WTC11 (cell line): ENCODE results near the gene NOL4L. TPM values are rescaled to one million over a fixed set of nuclear protein-coding genes. Genes with fewer than 3 reads are reported as not detected.

ENCODE experiments used
- ATAC-seq: fragments of 200-7000 bp; cut with Tn5 transposase; 2 replicates; pipeline ENCODE4 v1.10.0; 2021; ENCODE audit warnings: mild to moderate bottlenecking, moderate library complexity
- CTCF ChIA-PET: fragments of 300-600 bp; sonication (Branson Sonifier 250); formaldehyde crosslinking; loops from one replicate; lab custom pipeline; 2021; ENCODE audit warnings: antibody characterized with exemption; lab: Charles Lee
- POLR2A ChIA-PET: fragments of 350-600 bp; sonication (Branson Sonifier 250); formaldehyde crosslinking; loops from one replicate; lab custom pipeline; 2021; ENCODE audit warnings: antibody characterized with exemption; lab: Charles Lee
- DNase-seq: peaks from one replicate; pipeline ENCODE4 v3.0.0; 2021; ENCODE audit warnings: low spot score
- H3K27ac Mint-ChIP-seq: 2 replicates; pipeline ENCODE4 v1.8.0; 2021; ENCODE audit warnings: mixed read lengths
- H3K27me3 Mint-ChIP-seq: 2 replicates; pipeline ENCODE4 v1.8.0; 2021; ENCODE audit warnings: low read depth, mild to moderate bottlenecking, moderate library complexity, mixed read lengths
- H3K36me3 Mint-ChIP-seq: 2 replicates; pipeline ENCODE4 v1.8.0; 2021; ENCODE audit warnings: mixed read lengths
- H3K4me1 Mint-ChIP-seq: 2 replicates; pipeline ENCODE4 v1.8.0; 2022; ENCODE audit warnings: mixed read lengths
- H3K4me3 Mint-ChIP-seq: 2 replicates; pipeline ENCODE4 v1.8.0; 2021; ENCODE audit warnings: mild to moderate bottlenecking, moderate library complexity, mixed read lengths
- H3K9me3 Mint-ChIP-seq: 2 replicates; pipeline ENCODE4 v1.8.0; 2021; ENCODE audit warnings: mixed read lengths
- E2F1 ChIP-seq: sonication (generic); formaldehyde crosslinking; IDR thresholded peaks from 2 replicates; pipeline ENCODE4 v1.8.0; 2022; ENCODE audit warnings: mild to moderate bottlenecking, missing genetic modification reagents
- GABPB1 ChIP-seq: sonication (generic); formaldehyde crosslinking; IDR thresholded peaks from 2 replicates; pipeline ENCODE4 v1.8.1; 2023; ENCODE audit warnings: mild to moderate bottlenecking, missing genetic modification reagents
- JUN ChIP-seq: sonication (generic); formaldehyde crosslinking; IDR thresholded peaks from 2 replicates; pipeline ENCODE4 v1.8.0; 2023; ENCODE audit warnings: mild to moderate bottlenecking, missing genetic modification reagents
- NR3C1 ChIP-seq: sonication (generic); formaldehyde crosslinking; conservative IDR thresholded peaks from 2 replicates; pipeline ENCODE4 v1.8.1; 2023; ENCODE audit warnings: low read depth, mild to moderate bottlenecking, missing genetic modification reagents
- OVOL2 ChIP-seq: fragments of 250-450 bp; sonication (Bioruptor Pico); IDR thresholded peaks from 2 replicates; pipeline ENCODE4 v1.9.0; 2021; ENCODE audit warnings: mild to moderate bottlenecking, borderline replicate concordance
- PREB ChIP-seq: sonication (generic); formaldehyde crosslinking; IDR thresholded peaks from 2 replicates; pipeline ENCODE4 v1.8.1; 2022; ENCODE audit warnings: mild to moderate bottlenecking, missing genetic modification reagents, moderate library complexity, borderline replicate concordance
- ZNF512 ChIP-seq: sonication (generic); formaldehyde crosslinking; IDR thresholded peaks from 2 replicates; pipeline ENCODE4 v1.8.1; 2022; ENCODE audit warnings: missing genetic modification reagents, borderline replicate concordance
- total RNA-seq: library from RNA; stranded (reverse); gene quantifications from 3 replicates; pipeline ENCODE4 v1.2.3, GENCODE V29; 2021
- TF ChIP-seq, protein P1 (sequence below): fragments of 200-600 bp; IDR thresholded peaks from 2 replicates; pipeline ENCODE4 v1.8.0; 2022; ENCODE audit warnings: antibody characterized with exemption
- TF ChIP-seq, protein P2 (sequence below): sonication (generic); formaldehyde crosslinking; IDR thresholded peaks from 2 replicates; pipeline ENCODE4 v1.8.0; 2022; ENCODE audit warnings: missing genetic modification reagents
- TF ChIP-seq, protein P3 (sequence below): sonication (generic); formaldehyde crosslinking; IDR thresholded peaks from 2 replicates; pipeline ENCODE4 v1.8.0; 2023; ENCODE audit warnings: missing genetic modification reagents

Gene NOL4L
- total RNA-seq, 1 experiment from 2014 or later: 29.0 TPM

GRCh38 chr20:32443386-32443974, 141.7 kb downstream of the NOL4L start (continued):
- TF ChIP-seq, protein P1, sequence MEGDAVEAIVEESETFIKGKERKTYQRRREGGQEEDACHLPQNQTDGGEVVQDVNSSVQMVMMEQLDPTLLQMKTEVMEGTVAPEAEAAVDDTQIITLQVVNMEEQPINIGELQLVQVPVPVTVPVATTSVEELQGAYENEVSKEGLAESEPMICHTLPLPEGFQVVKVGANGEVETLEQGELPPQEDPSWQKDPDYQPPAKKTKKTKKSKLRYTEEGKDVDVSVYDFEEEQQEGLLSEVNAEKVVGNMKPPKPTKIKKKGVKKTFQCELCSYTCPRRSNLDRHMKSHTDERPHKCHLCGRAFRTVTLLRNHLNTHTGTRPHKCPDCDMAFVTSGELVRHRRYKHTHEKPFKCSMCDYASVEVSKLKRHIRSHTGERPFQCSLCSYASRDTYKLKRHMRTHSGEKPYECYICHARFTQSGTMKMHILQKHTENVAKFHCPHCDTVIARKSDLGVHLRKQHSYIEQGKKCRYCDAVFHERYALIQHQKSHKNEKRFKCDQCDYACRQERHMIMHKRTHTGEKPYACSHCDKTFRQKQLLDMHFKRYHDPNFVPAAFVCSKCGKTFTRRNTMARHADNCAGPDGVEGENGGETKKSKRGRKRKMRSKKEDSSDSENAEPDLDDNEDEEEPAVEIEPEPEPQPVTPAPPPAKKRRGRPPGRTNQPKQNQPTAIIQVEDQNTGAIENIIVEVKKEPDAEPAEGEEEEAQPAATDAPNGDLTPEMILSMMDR: no peak

- Mint-ChIP-seq H3K4me3 (no peak overlapping the region), H3K9me3 (no peaks in the 10 kb centered on the region), H3K27me3 (no peaks in the 10 kb centered on the region), H3K36me3 (peaks cover 13% of the 10 kb centered on the region), H3K27ac (0 out of 2 replicates have a peak overlapping the region, but pooled peaks have one; percentile 1), H3K4me1 (peaks cover 17% of the 10 kb centered on the region)
- ChIA-PET CTCF (interaction anchor here (1.2 to 1.9 kb wide), 3 partner anchors 9 to 42 kb away, joined by 3 to 14 read pairs (median 3); no protein-coding TSS in a partner anchor), POLR2A (interaction anchor here (0.6 kb wide), 1 partner anchor 316 kb away, joined by 3 read pairs; no protein-coding TSS in a partner anchor)
- DNase-seq: no peak
- TF ChIP-seq, protein P2, sequence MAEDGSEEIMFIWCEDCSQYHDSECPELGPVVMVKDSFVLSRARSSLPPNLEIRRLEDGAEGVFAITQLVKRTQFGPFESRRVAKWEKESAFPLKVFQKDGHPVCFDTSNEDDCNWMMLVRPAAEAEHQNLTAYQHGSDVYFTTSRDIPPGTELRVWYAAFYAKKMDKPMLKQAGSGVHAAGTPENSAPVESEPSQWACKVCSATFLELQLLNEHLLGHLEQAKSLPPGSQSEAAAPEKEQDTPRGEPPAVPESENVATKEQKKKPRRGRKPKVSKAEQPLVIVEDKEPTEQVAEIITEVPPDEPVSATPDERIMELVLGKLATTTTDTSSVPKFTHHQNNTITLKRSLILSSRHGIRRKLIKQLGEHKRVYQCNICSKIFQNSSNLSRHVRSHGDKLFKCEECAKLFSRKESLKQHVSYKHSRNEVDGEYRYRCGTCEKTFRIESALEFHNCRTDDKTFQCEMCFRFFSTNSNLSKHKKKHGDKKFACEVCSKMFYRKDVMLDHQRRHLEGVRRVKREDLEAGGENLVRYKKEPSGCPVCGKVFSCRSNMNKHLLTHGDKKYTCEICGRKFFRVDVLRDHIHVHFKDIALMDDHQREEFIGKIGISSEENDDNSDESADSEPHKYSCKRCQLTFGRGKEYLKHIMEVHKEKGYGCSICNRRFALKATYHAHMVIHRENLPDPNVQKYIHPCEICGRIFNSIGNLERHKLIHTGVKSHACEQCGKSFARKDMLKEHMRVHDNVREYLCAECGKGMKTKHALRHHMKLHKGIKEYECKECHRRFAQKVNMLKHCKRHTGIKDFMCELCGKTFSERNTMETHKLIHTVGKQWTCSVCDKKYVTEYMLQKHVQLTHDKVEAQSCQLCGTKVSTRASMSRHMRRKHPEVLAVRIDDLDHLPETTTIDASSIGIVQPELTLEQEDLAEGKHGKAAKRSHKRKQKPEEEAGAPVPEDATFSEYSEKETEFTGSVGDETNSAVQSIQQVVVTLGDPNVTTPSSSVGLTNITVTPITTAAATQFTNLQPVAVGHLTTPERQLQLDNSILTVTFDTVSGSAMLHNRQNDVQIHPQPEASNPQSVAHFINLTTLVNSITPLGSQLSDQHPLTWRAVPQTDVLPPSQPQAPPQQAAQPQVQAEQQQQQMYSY: no peak
- TF ChIP-seq, protein P3, sequence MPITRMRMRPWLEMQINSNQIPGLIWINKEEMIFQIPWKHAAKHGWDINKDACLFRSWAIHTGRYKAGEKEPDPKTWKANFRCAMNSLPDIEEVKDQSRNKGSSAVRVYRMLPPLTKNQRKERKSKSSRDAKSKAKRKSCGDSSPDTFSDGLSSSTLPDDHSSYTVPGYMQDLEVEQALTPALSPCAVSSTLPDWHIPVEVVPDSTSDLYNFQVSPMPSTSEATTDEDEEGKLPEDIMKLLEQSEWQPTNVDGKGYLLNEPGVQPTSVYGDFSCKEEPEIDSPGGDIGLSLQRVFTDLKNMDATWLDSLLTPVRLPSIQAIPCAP (CRISPR knock-in tag): no peak
- TF ChIP-seq NR3C1 (CRISPR knock-in tag): no peak
- no peak for TF ChIP-seq JUN (CRISPR knock-in tag)
- TF ChIP-seq GABPB1 (CRISPR knock-in tag): no peak
- TF ChIP-seq OVOL2: no peak
- ATAC-seq: no peak
Observed at GRCh38 chr20:32442630-32443373, 142.3 kb downstream of the NOL4L start.

DNA sequence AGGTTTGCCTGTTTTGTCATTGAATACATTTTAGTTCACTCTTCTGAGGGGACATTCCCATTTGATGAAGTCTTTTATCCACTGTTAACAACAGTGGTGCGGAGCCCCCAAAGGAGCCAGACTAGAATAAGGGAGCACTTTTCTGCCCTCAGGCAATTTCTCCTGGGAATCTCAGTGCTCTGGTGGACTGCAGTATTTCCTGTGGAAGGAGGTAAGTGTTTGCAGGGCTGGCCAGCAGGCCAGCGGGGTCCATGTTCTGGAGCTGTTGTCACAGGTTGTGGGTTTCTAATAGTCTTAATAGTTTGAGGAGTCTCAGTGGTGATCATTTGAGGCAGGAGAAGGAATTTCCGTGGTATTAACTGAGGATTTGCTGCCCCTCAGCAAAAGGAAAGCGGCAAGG, 143.5 kb downstream of the NOL4L start:
- Mint-ChIP-seq H3K9me3 (no peaks in the 10 kb centered on the region), H3K27ac (no peak overlapping the region), H3K27me3 (no peaks in the 10 kb centered on the region), H3K36me3 (peaks cover 6% of the 10 kb centered on the region)
- ATAC-seq (no peak), DNase-seq (no peak)
- POLR2A ChIA-PET: no interaction called here
- TF ChIP-seq E2F1 (CRISPR knock-in tag) (no peak), PREB (CRISPR knock-in tag) (no peak), ZNF512 (CRISPR knock-in tag) (no peak)
- TF ChIP-seq, all 79 proteins: peak for 0
- CTCF ChIA-PET: interaction anchor here (0.5 to 0.6 kb wide), 2 partner anchors 30 to 49 kb away, joined by 3 to 4 read pairs; no protein-coding TSS in a partner anchor
- no peak overlapping the region for H3K4me3 Mint-ChIP-seq
- peaks cover 17% of the 10 kb centered on the region for H3K4me1 Mint-ChIP-seq
